Keratinocyte (primary cell): ENCODE data around the gene CDC6. TPM values are rescaled to one million over a fixed set of nuclear protein-coding genes. Genes with fewer than 3 reads are reported as not detected.

Experiments
- DNase-seq: peaks from one replicate; pipeline ENCODE4 v3.0.0-alpha.2; 2011; ENCODE audit warnings: low read depth, missing footprints, low spot score
- FAIRE-seq: peaks from 2 replicates; lab custom pipeline; 2011; peaks lifted over from hg19 to GRCh38; lab: Jason Lieb, UNC
- H2AFZ ChIP-seq: 2 replicates; pipeline ENCODE4 v1.6.0; 2012; ENCODE audit warnings: low read length, control low read depth, inconsistent platforms; ENCODE audit not compliant: control insufficient read depth
- H3K27ac ChIP-seq: 2 replicates; pipeline ENCODE4 v1.5.1; 2011; ENCODE audit warnings: low read length; ENCODE audit not compliant: control insufficient read depth, insufficient read depth
- H3K27me3 ChIP-seq: 3 replicates; pipeline ENCODE4 v1.6.0; 2011; ENCODE audit warnings: low read length; ENCODE audit not compliant: control insufficient read depth, insufficient read depth; ENCODE audit errors: extremely low read depth
- H3K36me3 ChIP-seq, 2 experiments: 2 replicates in 1 of 2; 3 replicates in 1 of 2; pipeline ENCODE4 v1.5.1; 2011; ENCODE audit warnings: low read length in 2 of 2, mild to moderate bottlenecking in 1 of 2; ENCODE audit not compliant: control insufficient read depth in 2 of 2, insufficient read depth in 2 of 2; ENCODE audit errors: extremely low read depth in 1 of 2
- H3K4me1 ChIP-seq: 3 replicates; pipeline ENCODE4 v1.5.1; 2011; ENCODE audit warnings: low read length; ENCODE audit not compliant: control insufficient read depth, insufficient read depth; ENCODE audit errors: extremely low read depth
- H3K4me2 ChIP-seq: 3 replicates; pipeline ENCODE4 v1.6.0; 2011; ENCODE audit warnings: low read depth, low read length; ENCODE audit not compliant: control insufficient read depth, insufficient read depth; ENCODE audit errors: extremely low read depth
- H3K4me3 ChIP-seq, 3 experiments: fragments of 200-600 bp in 1 of 3; sonication (generic) in 1 of 3; 2 replicates in 2 of 3; 3 replicates in 1 of 3; pipeline ENCODE4 v1.5.1; 2011 to 2016; ENCODE audit warnings: low read length in 3 of 3, mild to moderate bottlenecking in 3 of 3, control low read depth in 2 of 3, inconsistent platforms in 1 of 3, low read depth in 1 of 3, mixed read lengths in 1 of 3, mixed run types in 1 of 3, moderate library complexity in 1 of 3; ENCODE audit not compliant: control insufficient read depth in 2 of 3, insufficient read depth in 2 of 3; ENCODE audit errors: extremely low read depth in 1 of 3
- H3K79me2 ChIP-seq: 2 replicates; pipeline ENCODE4 v1.6.0; 2012; ENCODE audit warnings: low read length; ENCODE audit not compliant: control insufficient read depth, insufficient read depth
- H3K9ac ChIP-seq: 3 replicates; pipeline ENCODE4 v1.6.0; 2011; ENCODE audit warnings: low read length; ENCODE audit not compliant: control insufficient read depth, insufficient read depth; ENCODE audit errors: extremely low read depth
- H3K9me1 ChIP-seq: 3 replicates; pipeline ENCODE4 v1.6.0; 2011; ENCODE audit warnings: low read length; ENCODE audit not compliant: control insufficient read depth, insufficient read depth; ENCODE audit errors: extremely low read depth
- H3K9me3 ChIP-seq: 2 replicates; pipeline ENCODE4 v1.5.1; 2012; ENCODE audit warnings: low read depth, low read length; ENCODE audit not compliant: control insufficient read depth
- H4K20me1 ChIP-seq: 3 replicates; pipeline ENCODE4 v1.6.0; 2011; ENCODE audit warnings: low read length; ENCODE audit not compliant: control insufficient read depth, insufficient read depth; ENCODE audit errors: extremely low read depth
- CTCF ChIP-seq, 3 experiments: IDR thresholded peaks in 1 of 3; conservative IDR thresholded peaks in 1 of 3; optimal IDR thresholded peaks in 1 of 3; 2 replicates in 2 of 3; 3 replicates in 1 of 3; pipeline versions ENCODE3 to v1.5.1; 2011; ENCODE audit warnings: low read length in 3 of 3, mild to moderate bottlenecking in 3 of 3, moderate library complexity in 2 of 3, control low read depth in 1 of 3, inconsistent platforms in 1 of 3; ENCODE audit not compliant: insufficient read depth in 2 of 3; ENCODE audit errors: extremely low read depth in 1 of 3
- EZH2 ChIP-seq: IDR thresholded peaks from one replicate; pipeline ENCODE4 v1.6.1; 2012; ENCODE audit warnings: inconsistent platforms, mild to moderate bottlenecking, low read length, moderate library complexity
- dilution Hi-C: fragments of 300-500 bp; cut with MboI; formaldehyde crosslinking; loops from one replicate; pipeline ENCODE4 v1.7.0; 2020; ENCODE audit warnings: low sequenced_read_pairs; ENCODE audit not compliant: extremely low pct_ligation_motif_present
- polyA plus RNA-seq, 5 experiments: library from polyadenylated mRNA; depleted of rRNA in 3 of 5; stranded (reverse) in 3 of 5; stranded (forward) in 1 of 5; unstranded in 1 of 5; fragments of >200 nt; gene quantifications; 1 replicate in 1 of 5; 2 replicates in 3 of 5; 3 replicates in 1 of 5; pipeline versions ENCODE4 v1.2.1 to v1.2.3, GENCODE V29; 2011 to 2012; ENCODE audit warnings: missing spikeins in 2 of 5, low read depth in 1 of 5, low replicate concordance in 1 of 5

CDC6 gene
- polyA plus RNA-seq, 1 donor (not counting 4 experiments of a cell fraction or from before 2014, with no cell fraction given) = 28.0 TPM

GRCh38 chr17:40310882-40311391 lies 23.3 kb downstream of the CDC6 start:
- no peak for DNase-seq
- no peaks in the 10 kb centered on the region for H4K20me1 ChIP-seq
- no peaks in the 10 kb centered on the region for H3K36me3 ChIP-seq
- FAIRE-seq = no peak
- no peak overlapping the region for H3K4me3 ChIP-seq
- dilution Hi-C loops = no loop called here
- H3K4me2 ChIP-seq = peak overlapping the region; percentile 39
- H3K79me2 ChIP-seq = no peaks in the 10 kb centered on the region
- H3K4me1 ChIP-seq = peaks cover 87% of the 10 kb centered on the region
- H3K9ac ChIP-seq = no peak overlapping the region
- TF ChIP-seq EZH2 = no peak
- TF ChIP-seq CTCF (optimal IDR thresholded peaks at IDR 0.05 in 1 of 3, IDR thresholded peaks at IDR 0.05 in 1 of 3, conservative IDR thresholded peaks at IDR 0.05 in 1 of 3; ENCODE audit: extremely low read depth in 1 of 3, insufficient read depth in 2 of 3, low read length in 3 of 3) = no peak
- H3K9me1 ChIP-seq = no peaks in the 10 kb centered on the region
- no peaks in the 10 kb centered on the region for H3K27me3 ChIP-seq
- H3K27ac ChIP-seq = no peak overlapping the region
- no peaks in the 10 kb centered on the region for H3K9me3 ChIP-seq
- no peak overlapping the region for H2AFZ ChIP-seq

- TF ChIP-seq EZH2 (no peak), CTCF (optimal IDR thresholded peaks at IDR 0.05 in 1 of 3, IDR thresholded peaks at IDR 0.05 in 1 of 3, conservative IDR thresholded peaks at IDR 0.05 in 1 of 3; ENCODE audit: extremely low read depth in 1 of 3, insufficient read depth in 2 of 3, low read length in 3 of 3) (no peak)
- Histone ChIP-seq H3K27me3 (no peaks in the 10 kb centered on the region), H3K4me3 (no peak overlapping the region), H3K9me3 (no peaks in the 10 kb centered on the region), H3K27ac (no peak overlapping the region), H3K9ac (no peak overlapping the region), H3K79me2 (no peaks in the 10 kb centered on the region), H2AFZ (no peak overlapping the region), H3K36me3 (no peaks in the 10 kb centered on the region), H4K20me1 (no peaks in the 10 kb centered on the region), H3K9me1 (no peaks in the 10 kb centered on the region), H3K4me1 (peaks cover 88% of the 10 kb centered on the region), H3K4me2 (peak overlapping the region; percentile 39)
- FAIRE-seq (peak; percentile 55), DNase-seq (peak; percentile 66)
- dilution Hi-C loops = no loop called here
Observed at GRCh38 chr17:40311575-40311974, 23.9 kb downstream of the CDC6 start.
